ENCODE data around the gene BOLL.
"Not testable (repeated sequence)": the region's sequence is repeated elsewhere in the genome, so short reads cannot be mapped to it uniquely, and the experiment has no call there.

BOLL gene

GRCh38 chr2:197784956-197785941 is at the start of gene BOLL:
BOLL (minus strand) TSS chr2:197785319; CDS start chr2:197781850, 3,469 bp downstream.
- DNase-seq (ENCODE audit: low spot score), result no peak

GRCh38 chr2:197834771-197835170 is 49.7 kb upstream of the BOLL start:
- not testable (repeated sequence) for DNase-seq (ENCODE audit: low spot score)

GRCh38 chr2:197828464-197829135 is 43.5 kb upstream of the BOLL start:
- DNase-seq (ENCODE audit: low spot score), result no peak

- no peak for DNase-seq (ENCODE audit: low spot score)
Measured at GRCh38 chr2:197827618-197828017, 42.5 kb upstream of the BOLL start.

- DNase-seq (ENCODE audit: low spot score), result no peak
Measured at GRCh38 chr2:197822333-197822732, 37.2 kb upstream of the BOLL start.

GRCh38 chr2:197821550-197822289 is 36.6 kb upstream of the BOLL start:
- DNase-seq (ENCODE audit: low spot score), result no peak

GRCh38 chr2:197814526-197814925 is 29.4 kb upstream of the BOLL start:
- no peak for DNase-seq (ENCODE audit: low spot score)

- DNase-seq (ENCODE audit: low spot score), result peak; percentile 33
Measured at GRCh38 chr2:197813093-197813787, 28.1 kb upstream of the BOLL start.

GRCh38 chr2:197810491-197810890 is 25.4 kb upstream of the BOLL start:
- no peak for DNase-seq (ENCODE audit: low spot score)

- DNase-seq (ENCODE audit: low spot score), result no peak
Measured at GRCh38 chr2:197810016-197810415, 24.9 kb upstream of the BOLL start.

GRCh38 chr2:197809064-197809463 is 23.9 kb upstream of the BOLL start:
- no peak for DNase-seq (ENCODE audit: low spot score)

GRCh38 chr2:197805715-197806633 is 20.9 kb upstream of the BOLL start:
- no peak for DNase-seq (ENCODE audit: low spot score)

GRCh38 chr2:197804758-197805714 is 19.9 kb upstream of the BOLL start:
- no peak for DNase-seq (ENCODE audit: low spot score)

GRCh38 chr2:197804049-197804757 is 19.1 kb upstream of the BOLL start, which contains the start of gene PLCL1:
PLCL1 (plus strand) TSS chr2:197804593.
- DNase-seq (ENCODE audit: low spot score), result peak; percentile 42

GRCh38 chr2:197803033-197803444 is 17.9 kb upstream of the BOLL start:
- DNase-seq (ENCODE audit: low spot score), result peak; percentile 72

- no peak for DNase-seq (ENCODE audit: low spot score)
Measured at GRCh38 chr2:197801033-197801432, 15.9 kb upstream of the BOLL start.

- DNase-seq (ENCODE audit: low spot score), result no peak
Measured at GRCh38 chr2:197800091-197800490, 15.0 kb upstream of the BOLL start.

GRCh38 chr2:197799068-197799467 is 13.9 kb upstream of the BOLL start:
- DNase-seq (ENCODE audit: low spot score), result no peak

- no peak for DNase-seq (ENCODE audit: low spot score)
Measured at GRCh38 chr2:197798187-197798586, 13.1 kb upstream of the BOLL start.
